ENCODE results near the gene TATDN2. TPM values are rescaled to one million over a fixed set of nuclear protein-coding genes. Genes with fewer than 3 reads are reported as not detected.

The TATDN2 gene
- total RNA-seq, 5 donors from 2014 or later (not counting 1 experiment from before 2014, with no cell fraction given) = 58.9 to 82.3 (median 79.9) TPM

- peaks cover 16 to 40% of the 10 kb centered on the region in 2 donors for H3K36me3 ChIP-seq (ENCODE audit: control insufficient read depth in 2 of 2, extremely low read depth in 1 of 2, insufficient read depth in 1 of 2, low read length in 1 of 2)
- CTCF ChIA-PET = no interaction called here
- ATAC-seq (replicated peaks in 1 of 4) (no peak), DNase-seq (no peak)
- WGBS (ENCODE audit: insufficient coverage) = 96% methylated on average over 11 of the region's 11 CpGs
- no peaks in the 10 kb centered on the region for H3K27me3 ChIP-seq (replicated peaks in 1 of 2; ENCODE audit: control insufficient read depth in 2 of 2, extremely low read depth in 1 of 2, insufficient read depth in 2 of 2, low read length in 1 of 2)
- Mint-ChIP-seq H3K27me3 (no peaks in the 10 kb centered on the region), H3K4me1 (peaks cover 29 to 36% (median 32%) of the 10 kb centered on the region in 3 donors), H3K4me3 (no peak overlapping the region), H3K36me3 (peaks cover 16% of the 10 kb centered on the region), H3K9me3 (no peaks in the 10 kb centered on the region), H3K27ac (no peak overlapping the region)
- no peak overlapping the region for H3K4me3 ChIP-seq (ENCODE audit: control insufficient read depth in 1 of 2, extremely low read depth in 1 of 2, low read length in 1 of 2)
- no peaks in the 10 kb centered on the region for H3K9me3 ChIP-seq
- H3K27ac ChIP-seq (ENCODE audit: low read length) = no peak overlapping the region
- H3K4me1 ChIP-seq (ENCODE audit: control insufficient read depth in 1 of 2, extremely low read depth in 1 of 2, insufficient read depth in 2 of 2, low read length in 2 of 2) = peaks cover 3 to 24% of the 10 kb centered on the region in 2 experiments
- POLR2A ChIA-PET = no interaction called here
Measured at GRCh38 chr3:10288575-10288960, 40.3 kb downstream of the TATDN2 start.

- no peak overlapping the region for H3K27ac ChIP-seq (ENCODE audit: low read length)
- Mint-ChIP-seq H3K36me3 (peaks cover 15% of the 10 kb centered on the region), H3K4me1 (peaks cover 24 to 32% (median 30%) of the 10 kb centered on the region in 3 donors), H3K27ac (no peak overlapping the region), H3K27me3 (no peaks in the 10 kb centered on the region), H3K9me3 (no peaks in the 10 kb centered on the region), H3K4me3 (no peak overlapping the region)
- H3K36me3 ChIP-seq (ENCODE audit: control insufficient read depth in 2 of 2, extremely low read depth in 1 of 2, insufficient read depth in 1 of 2, low read length in 1 of 2) = peaks cover 13 to 35% of the 10 kb centered on the region in 2 donors
- DNase-seq (no peak), ATAC-seq (replicated peaks in 1 of 4) (no peak)
- WGBS (ENCODE audit: insufficient coverage) = 100% methylated on average over 3 of the region's 9 CpGs
- H3K4me3 ChIP-seq (ENCODE audit: control insufficient read depth in 1 of 2, extremely low read depth in 1 of 2, low read length in 1 of 2) = no peak overlapping the region
- H3K9me3 ChIP-seq = no peaks in the 10 kb centered on the region
- no peaks in the 10 kb centered on the region for H3K27me3 ChIP-seq (replicated peaks in 1 of 2; ENCODE audit: control insufficient read depth in 2 of 2, extremely low read depth in 1 of 2, insufficient read depth in 2 of 2, low read length in 1 of 2)
- ChIA-PET CTCF (no interaction called here), POLR2A (no interaction called here)
- H3K4me1 ChIP-seq (ENCODE audit: control insufficient read depth in 1 of 2, extremely low read depth in 1 of 2, insufficient read depth in 2 of 2, low read length in 2 of 2) = peaks cover 0 to 18% of the 10 kb centered on the region in 2 experiments
Measured at GRCh38 chr3:10289077-10289476, 40.8 kb downstream of the TATDN2 start.

GRCh38 chr3:10289787-10290355, 41.6 kb downstream of the TATDN2 start:
- POLR2A ChIA-PET = interaction anchor here in 1 of 2 donors (0.6 kb wide), 1 partner anchor 1327 kb away, joined by 3 read pairs; the partner anchor contains the start of gene RAD18
- Mint-ChIP-seq H3K27me3 (no peaks in the 10 kb centered on the region), H3K36me3 (peaks cover 20% of the 10 kb centered on the region), H3K27ac (no peak overlapping the region), H3K9me3 (no peaks in the 10 kb centered on the region), H3K4me3 (no peak overlapping the region), H3K4me1 (peaks cover 16 to 27% (median 25%) of the 10 kb centered on the region in 3 donors)
- 90% methylated on average over 8 of the region's 9 CpGs for whole genome bisulfite sequencing (ENCODE audit: insufficient coverage)
- Histone ChIP-seq H3K4me1 (ENCODE audit: control insufficient read depth in 1 of 2, extremely low read depth in 1 of 2, insufficient read depth in 2 of 2, low read length in 2 of 2) (peaks cover 0 to 10% of the 10 kb centered on the region in 2 experiments), H3K9me3 (no peaks in the 10 kb centered on the region), H3K27me3 (replicated peaks in 1 of 2; ENCODE audit: control insufficient read depth in 2 of 2, extremely low read depth in 1 of 2, insufficient read depth in 2 of 2, low read length in 1 of 2) (no peaks in the 10 kb centered on the region), H3K36me3 (ENCODE audit: control insufficient read depth in 2 of 2, extremely low read depth in 1 of 2, insufficient read depth in 1 of 2, low read length in 1 of 2) (peaks cover 13 to 35% of the 10 kb centered on the region in 2 donors), H3K4me3 (ENCODE audit: control insufficient read depth in 1 of 2, extremely low read depth in 1 of 2, low read length in 1 of 2) (no peak overlapping the region), H3K27ac (ENCODE audit: low read length) (no peak overlapping the region)
- ATAC-seq (replicated peaks in 1 of 4) (no peak), DNase-seq (no peak)
- CTCF ChIA-PET = interaction anchor here in 1 of 2 donors (0.8 kb wide), 1 partner anchor 26 kb away, joined by 3 read pairs; no protein-coding TSS in a partner anchor

GRCh38 chr3:10290481-10291176, 42.4 kb downstream of the TATDN2 start:
- H3K36me3 Mint-ChIP-seq = peaks cover 25% of the 10 kb centered on the region
- CTCF ChIA-PET = interaction anchor here in 1 of 2 donors (0.8 kb wide), 1 partner anchor 27 kb away, joined by 3 read pairs; no protein-coding TSS in a partner anchor

GRCh38 chr3:10291641-10292040, 43.4 kb downstream of the TATDN2 start:
- H3K4me1 ChIP-seq (ENCODE audit: control insufficient read depth in 1 of 2, extremely low read depth in 1 of 2, insufficient read depth in 2 of 2, low read length in 2 of 2) = peaks cover 0 to 8% of the 10 kb centered on the region in 2 experiments
- H3K4me3 ChIP-seq (ENCODE audit: control insufficient read depth in 1 of 2, extremely low read depth in 1 of 2, low read length in 1 of 2) = no peak overlapping the region
- WGBS (ENCODE audit: insufficient coverage) = 80% methylated on average over 6 of the region's 6 CpGs
- ChIA-PET POLR2A (no interaction called here), CTCF (no interaction called here)
- Mint-ChIP-seq H3K27ac (peak overlapping the region; percentile 28 to 36), H3K36me3 (peaks cover 28% of the 10 kb centered on the region), H3K9me3 (no peaks in the 10 kb centered on the region), H3K27me3 (no peaks in the 10 kb centered on the region), H3K4me3 (no peak overlapping the region), H3K4me1 (peaks cover 8 to 18% (median 18%) of the 10 kb centered on the region in 3 donors)
- ATAC-seq (replicated peaks in 1 of 4) = no peak
- peaks cover 13 to 37% of the 10 kb centered on the region in 2 donors for H3K36me3 ChIP-seq (ENCODE audit: control insufficient read depth in 2 of 2, extremely low read depth in 1 of 2, insufficient read depth in 1 of 2, low read length in 1 of 2)
- no peak for DNase-seq
- no peaks in the 10 kb centered on the region for H3K9me3 ChIP-seq
- no peaks in the 10 kb centered on the region for H3K27me3 ChIP-seq (replicated peaks in 1 of 2; ENCODE audit: control insufficient read depth in 2 of 2, extremely low read depth in 1 of 2, insufficient read depth in 2 of 2, low read length in 1 of 2)
- H3K27ac ChIP-seq (ENCODE audit: low read length) = no peak overlapping the region

More at GRCh38 chr3:10290481-10291176, 42.4 kb downstream of the TATDN2 start:
- no peak overlapping the region for H3K4me3 Mint-ChIP-seq
- Histone ChIP-seq H3K4me3 (ENCODE audit: control insufficient read depth in 1 of 2, extremely low read depth in 1 of 2, low read length in 1 of 2) (no peak overlapping the region), H3K27ac (ENCODE audit: low read length) (no peak overlapping the region), H3K9me3 (no peaks in the 10 kb centered on the region), H3K4me1 (ENCODE audit: control insufficient read depth in 1 of 2, extremely low read depth in 1 of 2, insufficient read depth in 2 of 2, low read length in 2 of 2) (peaks cover 0 to 8% of the 10 kb centered on the region in 2 experiments), H3K36me3 (ENCODE audit: control insufficient read depth in 2 of 2, extremely low read depth in 1 of 2, insufficient read depth in 1 of 2, low read length in 1 of 2) (peaks cover 13 to 35% of the 10 kb centered on the region in 2 donors), H3K27me3 (replicated peaks in 1 of 2; ENCODE audit: control insufficient read depth in 2 of 2, extremely low read depth in 1 of 2, insufficient read depth in 2 of 2, low read length in 1 of 2) (no peaks in the 10 kb centered on the region)
- H3K27ac Mint-ChIP-seq = no peak overlapping the region
- H3K4me1 Mint-ChIP-seq = peaks cover 10 to 21% (median 18%) of the 10 kb centered on the region in 3 donors
- WGBS (ENCODE audit: insufficient coverage) = 99% methylated on average over 17 of the region's 18 CpGs
- H3K9me3 Mint-ChIP-seq = no peaks in the 10 kb centered on the region
- H3K27me3 Mint-ChIP-seq = no peaks in the 10 kb centered on the region
- no peak for ATAC-seq (replicated peaks in 1 of 4)
- POLR2A ChIA-PET = interaction anchor here in 1 of 2 donors (0.6 kb wide), 1 partner anchor 1328 kb away, joined by 3 read pairs; the partner anchor contains the start of gene RAD18
- no peak for DNase-seq

- Mint-ChIP-seq H3K36me3 (peaks cover 30% of the 10 kb centered on the region), H3K27ac (peak within 1 kb of the TSS; percentile 50 to 69), H3K4me3 (peak within 1 kb of the TSS in 1 of 3 donors; percentile 0), H3K9me3 (no peaks in the 10 kb centered on the region), H3K27me3 (no peaks in the 10 kb centered on the region), H3K4me1 (peaks cover 8 to 18% (median 15%) of the 10 kb centered on the region in 3 donors)
- Histone ChIP-seq H3K4me3 (ENCODE audit: control insufficient read depth in 1 of 2, extremely low read depth in 1 of 2, low read length in 1 of 2) (no peak within 1 kb of the TSS), H3K36me3 (ENCODE audit: control insufficient read depth in 2 of 2, extremely low read depth in 1 of 2, insufficient read depth in 1 of 2, low read length in 1 of 2) (peaks cover 13 to 32% of the 10 kb centered on the region in 2 donors), H3K27me3 (replicated peaks in 1 of 2; ENCODE audit: control insufficient read depth in 2 of 2, extremely low read depth in 1 of 2, insufficient read depth in 2 of 2, low read length in 1 of 2) (no peaks in the 10 kb centered on the region), H3K4me1 (ENCODE audit: control insufficient read depth in 1 of 2, extremely low read depth in 1 of 2, insufficient read depth in 2 of 2, low read length in 2 of 2) (peaks cover 0 to 8% of the 10 kb centered on the region in 2 experiments), H3K9me3 (no peaks in the 10 kb centered on the region), H3K27ac (ENCODE audit: low read length) (no peak within 1 kb of the TSS)
- DNase-seq (peak in 6 of 35 experiments; percentile 3 to 38 (median 12)), ATAC-seq (replicated peaks in 1 of 4) (peak in 3 of 4 experiments; percentile 20 to 52 (median 24))
- 68% methylated on average over 4 of the region's 12 CpGs for WGBS (ENCODE audit: insufficient coverage)
- POLR2A ChIA-PET = no interaction called here
- CTCF ChIA-PET = interaction anchor here (0.5 kb wide), 2 partner anchors 133 to 169 kb away, joined by 3 to 7 read pairs; no protein-coding TSS in a partner anchor
Measured at GRCh38 chr3:10292505-10293419, 44.5 kb downstream of the TATDN2 start, which contains the start of gene GHRL. GHRL (minus strand) TSS chr3:10292947; CDS start chr3:10290180, 2,767 bp downstream.

Data from T-cell (primary cell).